Esophagus (tissue), 2 donors: ENCODE results near the gene COPG1. TPM values are rescaled to one million over a fixed set of nuclear protein-coding genes. Genes with fewer than 3 reads are reported as not detected.

Experiments
- H3K27ac ChIP-seq, 2 donors: one replicate each; pipeline ENCODE4 v1.5.1; 2013; ENCODE audit warnings: low read depth in 2 of 2, mild to moderate bottlenecking in 2 of 2, inconsistent platforms in 1 of 2, low read length in 1 of 2, moderate library complexity in 1 of 2
- H3K27me3 ChIP-seq, 2 donors: one replicate each; pipeline ENCODE4 v1.6.1; 2013; ENCODE audit warnings: low read length in 2 of 2, control low read depth in 1 of 2, mild to moderate bottlenecking in 1 of 2; ENCODE audit not compliant: insufficient read depth in 2 of 2, control insufficient read depth in 1 of 2
- H3K36me3 ChIP-seq, 2 donors: one replicate each; pipeline ENCODE4 v1.6.1; 2013; ENCODE audit warnings: low read length in 1 of 2; ENCODE audit not compliant: control insufficient read depth in 2 of 2, insufficient read depth in 2 of 2
- H3K4me1 ChIP-seq, 2 donors: one replicate each; pipeline ENCODE4 v1.6.1; 2013; ENCODE audit warnings: low read length in 1 of 2; ENCODE audit not compliant: control insufficient read depth in 2 of 2, insufficient read depth in 2 of 2
- H3K4me3 ChIP-seq, 2 donors: one replicate each; pipeline ENCODE4 v1.5.1; 2013; ENCODE audit warnings: low read length in 2 of 2, mild to moderate bottlenecking in 2 of 2, low read depth in 1 of 2, moderate library complexity in 1 of 2
- H3K9me3 ChIP-seq, 2 donors: one replicate each; pipeline ENCODE4 v1.6.1; 2013; ENCODE audit warnings: mild to moderate bottlenecking in 2 of 2, low read depth in 1 of 2, low read length in 1 of 2, moderate library complexity in 1 of 2; ENCODE audit not compliant: control insufficient read depth in 2 of 2, insufficient read depth in 1 of 2
- WGBS, 2 donors: extraction: QIAGEN DNeasy Blood & Tissue Kit; methylation state at CpG; one replicate each; pipeline ENCODE4 v1.1.7; 2013; 5-methylcytosine and 5-hydroxymethylcytosine counted together
- polyA plus RNA-seq, 2 donors: library from polyadenylated mRNA; stranded (reverse); fragments of 200-250 nt; gene quantifications; one replicate each; pipeline ENCODE4 v1.2.3, GENCODE V29; 2013
- donor health status: healthy with polysubstance abuse.
- donor health status: Bipolar disorder and iron deficiency.

Gene COPG1
- polyA plus RNA-seq, 2 donors, result 75.6 TPM

DNA sequence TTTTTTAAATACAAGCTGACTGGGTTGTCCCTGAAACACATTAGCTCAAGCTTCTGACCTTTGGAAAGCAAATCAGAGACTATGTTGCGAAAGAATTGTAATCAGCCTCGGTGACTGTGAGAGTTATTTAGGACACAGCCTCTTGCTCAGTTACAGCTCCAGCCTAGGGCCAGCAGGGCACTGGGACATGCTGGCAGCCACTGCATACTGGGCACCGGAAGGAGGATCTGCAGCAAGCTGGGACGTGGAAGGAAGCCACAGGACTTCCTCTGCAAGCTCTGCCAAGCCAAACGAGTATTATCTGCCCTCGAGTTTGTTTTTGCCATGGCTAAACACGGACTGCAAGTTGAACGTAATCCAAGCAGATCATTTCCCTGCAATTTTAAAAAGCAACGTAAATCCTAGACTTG lies 24.4 kb upstream of the COPG1 start:
- 4 to 5% methylated on average over 9 of the region's 9 CpGs for WGBS, 2 donors
- H3K4me1 ChIP-seq, result peaks cover 3 to 15% of the 10 kb centered on the region in 2 donors

GRCh38 chr3:129226374-129226773 lies 23.0 kb upstream of the COPG1 start:
- 37 to 53% methylated on average over 6 of the region's 6 CpGs for WGBS, 2 donors
- Histone ChIP-seq H3K4me3 (no peak overlapping the region), H3K4me1 (peaks cover 3 to 15% of the 10 kb centered on the region in 2 donors), H3K27me3 (no peaks in the 10 kb centered on the region), H3K9me3 (no peaks in the 10 kb centered on the region), H3K27ac (peak overlapping the region; percentile 52 to 70), H3K36me3 (no peaks in the 10 kb centered on the region)

More for the DNA sequence above, 24.4 kb upstream of the COPG1 start:
- Histone ChIP-seq H3K27ac (peak overlapping the region; percentile 43 to 87), H3K9me3 (no peaks in the 10 kb centered on the region), H3K4me3 (no peak overlapping the region), H3K27me3 (no peaks in the 10 kb centered on the region), H3K36me3 (no peaks in the 10 kb centered on the region)

DNA sequence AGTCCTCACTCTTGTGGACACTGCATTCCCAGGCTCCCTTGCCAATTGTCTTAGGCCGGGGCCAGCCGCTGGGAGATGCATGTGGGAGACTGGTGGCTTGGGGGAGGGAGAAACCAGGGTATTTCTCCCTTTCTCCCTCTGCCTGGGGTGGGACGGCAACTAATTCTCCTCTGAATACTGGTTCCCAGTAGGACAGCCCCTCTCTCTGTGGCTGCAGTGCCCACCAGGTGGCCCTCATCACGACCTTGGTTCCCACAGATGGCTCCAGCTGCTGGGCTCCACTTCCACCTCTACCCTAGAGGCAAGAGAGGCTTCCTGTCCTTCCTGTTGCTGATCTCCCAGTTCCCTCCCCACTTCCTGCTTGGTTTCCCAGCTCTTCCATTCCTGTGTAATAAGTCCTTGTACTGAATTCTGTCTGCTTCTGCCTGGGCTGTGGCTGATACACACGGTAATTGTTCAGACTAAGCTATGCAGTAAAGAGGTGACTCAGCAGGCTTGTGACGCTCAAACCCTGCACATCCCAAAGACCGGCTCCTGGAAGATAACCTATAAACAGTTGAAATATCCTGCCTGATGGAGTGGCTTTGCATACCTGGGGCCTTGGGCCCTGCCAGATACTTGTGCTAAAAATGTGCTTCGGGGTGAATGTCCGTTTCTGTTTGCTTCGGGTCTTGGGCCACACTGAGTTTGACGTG lies 20.4 kb upstream of the COPG1 start:
- no peaks in the 10 kb centered on the region for H3K9me3 ChIP-seq
- peak overlapping the region; percentile 66 to 83 for H3K27ac ChIP-seq
- 64 to 72% methylated on average over 11 of the region's 11 CpGs for WGBS, 2 donors
- no peaks in the 10 kb centered on the region for H3K36me3 ChIP-seq
- no peak overlapping the region for H3K4me3 ChIP-seq
- no peaks in the 10 kb centered on the region for H3K27me3 ChIP-seq
- H3K4me1 ChIP-seq, result peaks cover 3 to 15% of the 10 kb centered on the region in 2 donors

DNA sequence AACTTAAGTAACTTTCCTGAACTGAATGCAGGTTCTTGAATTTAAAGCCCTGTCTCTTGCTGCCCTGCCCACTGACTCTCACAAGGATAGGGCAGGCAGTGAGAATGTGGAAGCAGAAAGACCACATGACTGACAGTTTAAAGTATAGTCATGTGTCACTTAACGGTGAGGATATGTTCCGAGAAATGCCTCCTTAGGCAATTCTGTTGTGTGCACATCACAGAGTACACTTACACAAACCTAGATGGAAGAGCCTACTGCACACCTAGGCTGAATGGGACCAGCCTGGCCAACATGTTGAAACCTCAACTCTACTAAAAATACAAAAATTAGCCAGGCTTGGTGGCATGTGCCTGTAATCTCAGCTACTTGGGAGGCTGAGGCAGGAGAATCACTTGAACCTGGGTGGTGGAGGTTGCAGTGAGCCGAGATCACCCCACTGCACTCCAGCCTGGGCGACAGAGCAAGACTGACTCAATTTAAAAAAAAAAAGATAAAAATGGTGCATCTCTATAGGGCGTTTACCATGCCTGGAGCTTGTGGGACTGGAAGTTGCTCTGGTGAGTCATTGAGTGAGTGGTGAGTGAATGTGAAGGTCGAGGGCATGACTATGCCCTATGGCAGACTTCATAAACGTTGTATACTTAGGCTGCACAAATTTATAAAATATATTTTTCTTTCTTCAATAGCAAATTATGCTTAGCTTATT lies 18.9 kb upstream of the COPG1 start:
- Histone ChIP-seq H3K27me3 (no peaks in the 10 kb centered on the region), H3K27ac (peak overlapping the region in 1 of 2 donors; percentile 67), H3K9me3 (no peaks in the 10 kb centered on the region), H3K4me3 (no peak overlapping the region), H3K4me1 (peaks cover 3 to 12% of the 10 kb centered on the region in 2 donors), H3K36me3 (no peaks in the 10 kb centered on the region)
- 40 to 42% methylated on average over 7 of the region's 7 CpGs for WGBS, 2 donors

- Histone ChIP-seq H3K36me3 (no peaks in the 10 kb centered on the region), H3K27me3 (no peaks in the 10 kb centered on the region), H3K9me3 (no peaks in the 10 kb centered on the region), H3K4me1 (peaks cover 3 to 12% of the 10 kb centered on the region in 2 donors), H3K27ac (no peak overlapping the region), H3K4me3 (no peak overlapping the region)
- WGBS, 2 donors, result 76 to 82% methylated on average over 10 of the region's 10 CpGs
Observed at GRCh38 chr3:129231331-129232119, 17.9 kb upstream of the COPG1 start.

DNA sequence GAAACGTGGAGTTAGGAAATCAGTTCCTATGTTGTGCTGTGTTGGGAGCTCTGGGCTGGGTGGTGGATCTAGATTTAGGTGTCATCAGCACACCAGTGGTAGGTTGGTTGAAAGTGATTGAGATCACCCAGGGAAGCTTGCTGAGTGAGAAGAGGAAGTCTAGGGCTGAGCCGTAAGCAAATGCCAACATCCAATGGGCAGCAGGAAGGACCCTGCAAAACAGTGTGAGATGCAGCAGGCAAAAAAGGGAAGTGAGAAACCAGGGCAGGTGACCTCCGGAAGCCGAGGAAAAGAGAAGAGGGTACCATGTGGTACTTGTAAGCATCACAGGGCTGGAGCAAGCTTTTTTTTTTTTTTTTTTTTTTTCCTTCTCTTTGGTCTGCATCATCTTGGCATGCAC lies 15.9 kb upstream of the COPG1 start:
- H3K27ac ChIP-seq, result no peak overlapping the region
- peaks cover 3 to 9% of the 10 kb centered on the region in 2 donors for H3K4me1 ChIP-seq
- WGBS, 2 donors, result 57 to 67% methylated on average over 4 of the region's 4 CpGs
- H3K27me3 ChIP-seq, result no peaks in the 10 kb centered on the region
- no peak overlapping the region for H3K4me3 ChIP-seq
- H3K36me3 ChIP-seq, result no peaks in the 10 kb centered on the region
- no peaks in the 10 kb centered on the region for H3K9me3 ChIP-seq

DNA sequence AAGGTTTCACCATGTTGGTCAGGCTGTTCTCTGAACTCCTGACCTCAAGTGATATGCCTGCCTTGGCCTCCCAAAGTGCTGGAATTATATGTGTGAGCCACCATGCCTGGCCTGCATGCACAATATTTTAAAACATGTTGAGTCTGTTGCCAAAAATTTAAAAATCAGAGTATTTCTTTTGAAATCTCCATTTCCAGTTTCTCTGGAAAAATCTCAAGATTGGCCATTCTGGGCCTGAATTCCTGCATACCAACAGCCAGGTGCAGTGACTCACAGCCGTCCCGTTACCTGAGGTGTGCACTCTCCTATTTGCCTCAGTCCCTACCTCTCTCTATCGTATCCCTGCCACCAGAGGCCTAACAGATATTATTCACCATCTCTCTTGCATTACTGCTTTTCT lies 15.0 kb upstream of the COPG1 start:
- H3K9me3 ChIP-seq, result no peaks in the 10 kb centered on the region
- no peaks in the 10 kb centered on the region for H3K27me3 ChIP-seq
- H3K36me3 ChIP-seq, result no peaks in the 10 kb centered on the region
- H3K4me3 ChIP-seq, result no peak overlapping the region
- 81 to 86% methylated on average over 3 of the region's 3 CpGs for WGBS, 2 donors
- H3K4me1 ChIP-seq, result peaks cover 2 to 4% of the 10 kb centered on the region in 2 donors
- H3K27ac ChIP-seq, result no peak overlapping the region

- no peak overlapping the region for H3K4me3 ChIP-seq
- no peak overlapping the region for H3K27ac ChIP-seq
- WGBS, 2 donors, result 95 to 97% methylated on average over 4 of the region's 4 CpGs
- H3K4me1 ChIP-seq, result peaks cover 0 to 7% of the 10 kb centered on the region in 2 donors
- no peaks in the 10 kb centered on the region for H3K27me3 ChIP-seq
- no peaks in the 10 kb centered on the region for H3K9me3 ChIP-seq
- H3K36me3 ChIP-seq, result no peaks in the 10 kb centered on the region
Observed at GRCh38 chr3:129235344-129235917, 14.0 kb upstream of the COPG1 start.

DNA sequence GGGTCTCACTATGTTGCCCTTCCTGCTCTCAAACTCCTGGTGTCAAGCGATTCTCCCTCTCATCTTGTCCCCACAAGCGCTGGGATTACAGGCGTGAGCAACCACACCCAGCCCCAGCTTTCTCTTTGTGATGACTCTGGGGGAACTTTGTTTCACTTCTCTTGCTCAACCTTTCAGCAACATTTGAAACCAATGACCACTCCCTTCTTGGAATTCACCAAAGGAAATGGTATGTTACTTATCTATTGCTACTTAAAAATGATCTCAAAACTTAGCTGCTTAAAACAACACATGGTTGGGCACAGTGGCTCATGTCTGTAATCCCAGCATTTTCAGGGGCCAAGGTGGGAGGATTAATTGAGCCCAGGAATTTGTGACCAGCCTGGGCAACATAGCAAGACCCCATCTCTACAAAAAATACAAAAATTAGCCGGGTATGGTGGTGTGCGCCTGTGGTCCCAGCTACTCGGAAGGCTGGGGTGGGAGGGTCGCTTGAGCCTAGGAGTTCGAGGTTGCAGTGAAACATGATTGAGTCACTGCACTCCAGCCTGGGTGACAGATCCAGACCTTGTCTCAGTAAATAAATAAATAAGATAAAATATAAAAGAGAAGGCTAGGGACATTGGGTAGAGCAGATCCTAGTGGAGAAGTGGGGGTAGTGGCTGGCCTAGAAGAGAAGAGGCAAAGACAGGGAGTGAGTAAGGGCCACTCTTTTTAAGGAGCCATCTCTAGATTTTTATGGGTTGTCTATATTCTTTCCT lies 10.3 kb upstream of the COPG1 start:
- H3K4me1 ChIP-seq, result peaks cover 3 to 7% of the 10 kb centered on the region in 2 donors
- no peaks in the 10 kb centered on the region for H3K36me3 ChIP-seq
- H3K9me3 ChIP-seq, result no peaks in the 10 kb centered on the region
- no peaks in the 10 kb centered on the region for H3K27me3 ChIP-seq
- peak overlapping the region; percentile 45 to 70 for H3K27ac ChIP-seq
- no peak overlapping the region for H3K4me3 ChIP-seq
- WGBS, 2 donors, result 65 to 78% methylated on average over 8 of the region's 8 CpGs
